ENCODE results near the gene PDLIM4. TPM values are rescaled to one million over a fixed set of nuclear protein-coding genes. Genes with fewer than 3 reads are reported as not detected.

PDLIM4 gene
- total RNA-seq, 1 experiment from 2014 or later: 7.6 TPM

DNA sequence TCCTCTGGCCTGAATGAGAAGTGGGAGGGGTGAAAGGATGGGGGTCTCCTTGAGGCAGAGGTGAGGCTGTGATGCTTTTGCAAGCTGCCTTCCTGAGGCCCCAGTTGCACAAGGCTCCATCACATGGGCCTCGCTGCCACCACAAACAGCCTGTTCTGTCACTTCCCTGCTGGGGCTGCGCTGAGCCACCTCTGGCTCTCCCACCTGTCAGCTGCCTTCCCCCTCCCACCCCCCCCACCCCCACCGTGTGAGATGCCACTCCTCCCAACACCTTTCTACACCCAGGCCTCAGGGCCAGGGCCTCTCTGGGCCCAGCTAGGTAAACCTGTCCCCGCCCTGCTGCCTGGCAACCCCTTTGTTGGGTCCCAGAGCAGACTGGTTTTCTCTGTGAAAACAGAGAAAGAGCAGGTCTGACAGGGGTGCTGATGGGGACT is 4.5 kb upstream of the PDLIM4 start:
- Histone ChIP-seq H2BK5ac (ENCODE audit: insufficient read length, low read length) (no peak overlapping the region), H3K9me3 (ENCODE audit: control insufficient read depth, low read depth, low read length) (no peaks in the 10 kb centered on the region), H3K14ac (ENCODE audit: insufficient read depth, low read length) (no peak overlapping the region), H3K27ac (ENCODE audit: insufficient read length, low read depth, low read length) (no peak overlapping the region), H3K79me2 (ENCODE audit: insufficient read depth, low read length) (no peaks in the 10 kb centered on the region), H3K23ac (ENCODE audit: insufficient read length, low read depth, low read length) (no peak overlapping the region), H3K4me2 (ENCODE audit: insufficient read depth, insufficient read length, low read length) (no peak overlapping the region), H4K91ac (ENCODE audit: insufficient read length, low read depth, low read length) (no peak overlapping the region), H3T11ph (ENCODE audit: low read length) (no peak overlapping the region), H2BK12ac (ENCODE audit: insufficient read length, low read depth, low read length) (no peak overlapping the region), H3K4ac (ENCODE audit: low read depth, low read length) (no peak overlapping the region), H4K20me1 (ENCODE audit: control insufficient read depth, insufficient read depth, insufficient read length) (no peaks in the 10 kb centered on the region), H4K8ac (replicated peaks; ENCODE audit: insufficient read length, low read depth, low read length) (no peak overlapping the region), H2BK20ac (ENCODE audit: low read depth, low read length, poor library complexity, severe bottlenecking) (no peak overlapping the region), H2BK15ac (ENCODE audit: low read depth, low read length) (no peak overlapping the region), H2AK5ac (ENCODE audit: insufficient read length, low read length) (no peak overlapping the region), H3K4me1 (ENCODE audit: insufficient read depth, low read length) (peaks cover 4% of the 10 kb centered on the region; the same call in 1 of the 2 replicates), H2BK120ac (ENCODE audit: low read depth, low read length, poor library complexity, severe bottlenecking) (no peak overlapping the region), H4K5ac (ENCODE audit: insufficient read length, low read depth, low read length) (no peak overlapping the region), H3K18ac (ENCODE audit: insufficient read length, low read depth, low read length) (no peak overlapping the region), H3K9ac (ENCODE audit: extremely low read depth, insufficient read length, low read length) (no peak overlapping the region), H3K27me3 (ENCODE audit: insufficient read depth, low read length) (no peaks in the 10 kb centered on the region; the same call in 1 of the 2 replicates), H3K79me1 (ENCODE audit: insufficient read depth, low read depth, low read length, poor library complexity, severe bottlenecking) (no peaks in the 10 kb centered on the region), H3K23me2 (ENCODE audit: insufficient read length, low read depth, low read length, poor library complexity, severe bottlenecking) (no peaks in the 10 kb centered on the region), H2AFZ (ENCODE audit: low read length) (no peak overlapping the region), H3K56ac (ENCODE audit: insufficient read length, low read depth, low read length) (no peak overlapping the region)
- no CpG with 5 or more reads among the region's 4 CpGs for WGBS (ENCODE audit: extremely low coverage, insufficient read length, low lambda C conversion rate)
- Mint-ChIP-seq H3K36me3 (ENCODE audit: insufficient read depth in 1 of 3, low read depth in 3 of 3) (no peaks in the 10 kb centered on the region), H3K4me3 (no peak overlapping the region), H3K27me3 (ENCODE audit: low read depth) (peaks cover 22% of the 10 kb centered on the region), H3K4me1 (peaks cover 15 to 18% of the 10 kb centered on the region in 2 experiments), H3K9me3 (no peaks in the 10 kb centered on the region), H3K27ac (no peak overlapping the region)
- peak; percentile 25 for DNase-seq
- TF ChIP-seq CTCF (conservative IDR thresholded peaks at IDR 0.05): no peak

All from H9 (cell line).